Measurements from ENCODE around the gene SLC35F3.

Gene SLC35F3

DNA sequence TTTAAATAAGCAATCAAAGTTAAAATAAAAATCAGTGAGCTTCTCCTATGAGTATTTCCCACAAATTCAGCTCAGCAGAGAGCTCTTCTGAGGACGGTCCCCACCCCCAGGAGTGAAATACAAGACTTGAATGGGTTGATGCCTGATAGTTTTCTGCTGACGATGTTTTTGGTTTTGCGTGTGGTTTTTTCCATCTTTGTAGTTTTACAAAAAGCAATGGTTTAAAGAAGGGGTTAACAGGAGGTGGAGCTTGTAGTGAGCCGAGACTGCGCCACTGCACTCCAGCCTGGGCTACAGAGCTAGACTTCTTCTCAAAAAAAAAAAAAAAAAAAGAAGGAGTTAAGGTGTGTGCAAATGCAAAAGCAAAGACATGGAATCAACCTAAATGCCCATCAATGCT, 297.1 kb downstream of the SLC35F3 start:
- TF ChIP-seq, protein P1, sequence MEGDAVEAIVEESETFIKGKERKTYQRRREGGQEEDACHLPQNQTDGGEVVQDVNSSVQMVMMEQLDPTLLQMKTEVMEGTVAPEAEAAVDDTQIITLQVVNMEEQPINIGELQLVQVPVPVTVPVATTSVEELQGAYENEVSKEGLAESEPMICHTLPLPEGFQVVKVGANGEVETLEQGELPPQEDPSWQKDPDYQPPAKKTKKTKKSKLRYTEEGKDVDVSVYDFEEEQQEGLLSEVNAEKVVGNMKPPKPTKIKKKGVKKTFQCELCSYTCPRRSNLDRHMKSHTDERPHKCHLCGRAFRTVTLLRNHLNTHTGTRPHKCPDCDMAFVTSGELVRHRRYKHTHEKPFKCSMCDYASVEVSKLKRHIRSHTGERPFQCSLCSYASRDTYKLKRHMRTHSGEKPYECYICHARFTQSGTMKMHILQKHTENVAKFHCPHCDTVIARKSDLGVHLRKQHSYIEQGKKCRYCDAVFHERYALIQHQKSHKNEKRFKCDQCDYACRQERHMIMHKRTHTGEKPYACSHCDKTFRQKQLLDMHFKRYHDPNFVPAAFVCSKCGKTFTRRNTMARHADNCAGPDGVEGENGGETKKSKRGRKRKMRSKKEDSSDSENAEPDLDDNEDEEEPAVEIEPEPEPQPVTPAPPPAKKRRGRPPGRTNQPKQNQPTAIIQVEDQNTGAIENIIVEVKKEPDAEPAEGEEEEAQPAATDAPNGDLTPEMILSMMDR (IDR thresholded peaks at IDR 0.05; ENCODE audit: insufficient read depth, low read length, poor library complexity, severe bottlenecking) = no peak
- TF ChIP-seq EZH2phosphoT487 (conservative IDR thresholded peaks at IDR 0.05; ENCODE audit: low read length) = no peak
- Histone ChIP-seq H3K27ac (ENCODE audit: low read depth, low read length) (no peak overlapping the region), H3K9me2 (replicated peaks; ENCODE audit: insufficient read depth, low read length) (no peaks in the 10 kb centered on the region), H3K79me2 (ENCODE audit: insufficient read depth, low read length) (no peaks in the 10 kb centered on the region), H3K9me3 (ENCODE audit: insufficient read depth, low read length) (no peaks in the 10 kb centered on the region), H3F3A (ENCODE audit: insufficient read depth) (no peaks in the 10 kb centered on the region), H3K36me3 (ENCODE audit: low read length) (no peaks in the 10 kb centered on the region), H3K4me2 (ENCODE audit: low read depth, low read length, poor library complexity, severe bottlenecking) (no peak overlapping the region), H3K4me3 (ENCODE audit: insufficient read depth, low read length, poor library complexity, severe bottlenecking) (no peak overlapping the region), H3K27me3 (ENCODE audit: low read length) (no peaks in the 10 kb centered on the region), H2AFZ (ENCODE audit: low read depth, low read length, severe bottlenecking) (no peak overlapping the region), H4K20me1 (ENCODE audit: low read depth, low read length) (no peaks in the 10 kb centered on the region), H3K9ac (ENCODE audit: low read length) (no peak overlapping the region)

DNA sequence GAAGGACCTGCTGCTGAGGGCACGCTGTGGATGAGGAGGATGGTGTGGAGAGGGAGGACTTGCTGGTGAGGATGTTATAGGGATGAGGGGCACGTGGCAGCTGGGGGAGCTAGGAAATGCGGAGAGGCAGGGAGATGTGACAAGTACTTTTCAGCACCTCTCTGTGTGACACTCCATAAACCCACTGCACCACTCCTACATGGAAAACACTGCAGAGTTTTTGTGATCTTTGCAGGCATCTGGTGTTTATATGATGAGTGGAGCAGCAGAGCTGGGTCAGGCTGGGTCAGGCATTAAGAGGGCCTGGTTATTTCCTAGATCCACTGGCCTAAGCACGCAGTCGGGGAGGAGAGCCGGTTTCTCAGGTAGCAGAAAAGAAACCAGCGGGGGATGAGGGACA, 301.5 kb downstream of the SLC35F3 start:
- no peaks in the 10 kb centered on the region for H4K20me1 ChIP-seq (ENCODE audit: low read depth, low read length)
- H3K4me3 ChIP-seq (ENCODE audit: insufficient read depth, low read length, poor library complexity, severe bottlenecking) = no peak overlapping the region
- H3K27ac ChIP-seq (ENCODE audit: low read depth, low read length) = no peak overlapping the region
- H3K4me2 ChIP-seq (ENCODE audit: low read depth, low read length, poor library complexity, severe bottlenecking) = no peak overlapping the region
- no peaks in the 10 kb centered on the region for H3K9me2 ChIP-seq (replicated peaks; ENCODE audit: insufficient read depth, low read length)
- H3K79me2 ChIP-seq (ENCODE audit: insufficient read depth, low read length) = no peaks in the 10 kb centered on the region
- H3K36me3 ChIP-seq (ENCODE audit: low read length) = no peaks in the 10 kb centered on the region
- no peaks in the 10 kb centered on the region for H3K9me3 ChIP-seq (ENCODE audit: insufficient read depth, low read length)
- no peak overlapping the region for H2AFZ ChIP-seq (ENCODE audit: low read depth, low read length, severe bottlenecking)
- TF ChIP-seq, protein P1 (IDR thresholded peaks at IDR 0.05; ENCODE audit: insufficient read depth, low read length, poor library complexity, severe bottlenecking) = no peak
- no peak for TF ChIP-seq EZH2phosphoT487 (conservative IDR thresholded peaks at IDR 0.05; ENCODE audit: low read length)
- H3K27me3 ChIP-seq (ENCODE audit: low read length) = no peaks in the 10 kb centered on the region
- H3K9ac ChIP-seq (ENCODE audit: low read length) = no peak overlapping the region
- H3F3A ChIP-seq (ENCODE audit: insufficient read depth) = no peaks in the 10 kb centered on the region

DNA sequence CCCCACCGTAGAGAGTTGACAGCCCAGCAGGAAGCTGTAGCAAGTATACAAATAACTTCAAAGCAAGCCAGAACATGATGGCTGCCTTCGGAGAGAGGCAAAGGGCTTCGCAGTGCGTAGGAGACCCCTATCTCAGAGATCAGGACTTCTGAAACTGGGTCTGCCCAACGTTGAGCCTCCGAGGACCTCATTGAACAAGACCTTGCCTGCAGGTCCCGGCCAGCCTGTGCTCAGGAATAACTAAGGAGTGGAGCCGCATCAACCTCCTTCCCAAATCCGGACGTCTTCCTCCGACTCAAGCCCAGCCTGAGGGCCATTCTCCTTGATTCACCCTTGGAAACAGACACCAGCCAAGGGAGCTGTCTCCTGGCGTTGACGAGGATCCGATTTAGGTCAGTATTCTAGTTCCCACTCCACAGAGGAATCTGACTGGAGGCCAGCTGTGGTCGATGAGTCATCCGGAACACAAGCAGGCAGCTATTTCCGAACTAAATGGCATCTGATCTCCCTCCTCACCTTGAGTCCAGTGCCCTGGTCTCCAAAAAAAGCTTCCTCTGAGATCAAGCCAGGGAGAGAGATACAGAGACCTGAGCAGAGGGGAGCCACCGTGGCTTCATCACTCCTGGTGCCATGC, 302.3 kb downstream of the SLC35F3 start:
- H3K4me2 ChIP-seq (ENCODE audit: low read depth, low read length, poor library complexity, severe bottlenecking) = no peak overlapping the region

More for the DNA sequence above, 302.3 kb downstream of the SLC35F3 start:
- Histone ChIP-seq H4K20me1 (ENCODE audit: low read depth, low read length) (no peaks in the 10 kb centered on the region), H3K36me3 (ENCODE audit: low read length) (no peaks in the 10 kb centered on the region), H3K9ac (ENCODE audit: low read length) (no peak overlapping the region), H2AFZ (ENCODE audit: low read depth, low read length, severe bottlenecking) (no peak overlapping the region), H3F3A (ENCODE audit: insufficient read depth) (no peaks in the 10 kb centered on the region), H3K4me3 (ENCODE audit: insufficient read depth, low read length, poor library complexity, severe bottlenecking) (no peak overlapping the region), H3K27me3 (ENCODE audit: low read length) (no peaks in the 10 kb centered on the region), H3K9me2 (replicated peaks; ENCODE audit: insufficient read depth, low read length) (no peaks in the 10 kb centered on the region), H3K27ac (ENCODE audit: low read depth, low read length) (no peak overlapping the region), H3K9me3 (ENCODE audit: insufficient read depth, low read length) (no peaks in the 10 kb centered on the region), H3K79me2 (ENCODE audit: insufficient read depth, low read length) (no peaks in the 10 kb centered on the region)
- no peak for TF ChIP-seq EZH2phosphoT487 (conservative IDR thresholded peaks at IDR 0.05; ENCODE audit: low read length)
- TF ChIP-seq, protein P1 (IDR thresholded peaks at IDR 0.05; ENCODE audit: insufficient read depth, low read length, poor library complexity, severe bottlenecking) = no peak
